HEK293T (cell line): ENCODE results near the gene LUZP1.

ENCODE experiments used
- ARNT ChIP-seq: fragments of 450-650 bp; IDR thresholded peaks from 2 replicates; pipeline ENCODE4 v1.6.1; 2017; ENCODE audit warnings: mild to moderate bottlenecking
- CTBP1 ChIP-seq: fragments of 450-650 bp; IDR thresholded peaks from 2 replicates; pipeline ENCODE4 v1.6.1; 2016; ENCODE audit warnings: borderline replicate concordance
- FOXA1 ChIP-seq: fragments of 450-650 bp; IDR thresholded peaks from 2 replicates; pipeline ENCODE4 v1.6.1; 2016; ENCODE audit warnings: mild to moderate bottlenecking
- FOXK2 ChIP-seq: fragments of 450-650 bp; IDR thresholded peaks from 2 replicates; pipeline ENCODE4 v1.6.1; 2016; ENCODE audit warnings: mild to moderate bottlenecking
- FOXM1 ChIP-seq: fragments of 450-650 bp; IDR thresholded peaks from 2 replicates; pipeline ENCODE4 v1.6.1; 2017; ENCODE audit warnings: mild to moderate bottlenecking, borderline replicate concordance
- HDGF ChIP-seq: fragments of 450-650 bp; IDR thresholded peaks from 2 replicates; pipeline ENCODE4 v1.6.1; 2017; ENCODE audit warnings: antibody characterized with exemption, borderline replicate concordance
- L3MBTL2 ChIP-seq: fragments of 450-650 bp; conservative IDR thresholded peaks from 2 replicates; pipeline ENCODE4 v1.6.1; 2016; ENCODE audit warnings: mild to moderate bottlenecking
- NFRKB ChIP-seq: fragments of 450-650 bp; IDR thresholded peaks from 2 replicates; pipeline ENCODE4 v1.6.1; 2016; ENCODE audit warnings: mild to moderate bottlenecking, moderate library complexity
- SP1 ChIP-seq: fragments of 450-650 bp; IDR thresholded peaks from 2 replicates; pipeline ENCODE4 v1.6.1; 2017
- SUZ12 ChIP-seq: fragments of 450-650 bp; IDR thresholded peaks from 2 replicates; pipeline ENCODE4 v1.6.1; 2016; ENCODE audit warnings: mild to moderate bottlenecking
- TARDBP ChIP-seq: fragments of 450-650 bp; IDR thresholded peaks from 2 replicates; pipeline ENCODE4 v1.6.1; 2016
- TF ChIP-seq, protein P1 (sequence below): fragments of 450-650 bp; IDR thresholded peaks from 2 replicates; pipeline ENCODE4 v1.6.1; 2016

DNA sequence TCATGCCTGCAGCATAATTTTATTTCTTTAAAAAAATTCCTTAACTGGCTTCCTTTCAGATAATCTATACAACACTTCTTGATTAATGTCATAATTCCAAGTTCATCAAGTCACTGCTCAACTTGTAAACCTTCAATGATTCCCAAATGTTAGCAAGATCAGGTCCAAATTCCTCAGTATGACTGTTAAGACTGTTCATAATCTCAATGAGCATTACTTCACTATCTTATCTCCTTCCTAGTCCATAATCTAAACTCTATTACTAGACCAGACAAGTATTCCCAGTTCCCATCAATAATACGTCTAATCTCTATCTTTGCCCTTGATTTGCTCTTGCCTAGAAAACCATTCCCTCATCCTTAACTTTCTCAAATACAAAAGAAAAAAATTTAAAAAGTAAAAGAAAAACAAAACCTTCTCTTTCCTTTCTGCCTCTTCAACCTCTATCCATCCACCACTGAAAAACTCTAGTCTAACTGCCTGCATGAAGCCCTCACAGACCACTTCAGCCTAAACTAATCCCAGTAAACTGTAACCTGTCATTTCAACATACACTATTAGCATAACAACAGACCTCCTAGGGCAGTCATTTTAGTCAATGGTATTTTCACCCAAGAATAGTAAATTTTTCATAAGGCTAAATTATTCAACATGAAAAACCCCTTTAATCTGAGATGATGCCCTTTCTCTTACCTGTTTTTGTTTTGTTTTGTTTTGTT is 15.5 kb downstream of the LUZP1 start:
- TF ChIP-seq FOXM1 (no peak), FOXA1 (no peak), SP1 (no peak), TARDBP (no peak), ARNT (no peak), CTBP1 (no peak), FOXK2 (no peak), HDGF (no peak), L3MBTL2 (no peak), SUZ12 (no peak), NFRKB (no peak)
- TF ChIP-seq, protein P1, sequence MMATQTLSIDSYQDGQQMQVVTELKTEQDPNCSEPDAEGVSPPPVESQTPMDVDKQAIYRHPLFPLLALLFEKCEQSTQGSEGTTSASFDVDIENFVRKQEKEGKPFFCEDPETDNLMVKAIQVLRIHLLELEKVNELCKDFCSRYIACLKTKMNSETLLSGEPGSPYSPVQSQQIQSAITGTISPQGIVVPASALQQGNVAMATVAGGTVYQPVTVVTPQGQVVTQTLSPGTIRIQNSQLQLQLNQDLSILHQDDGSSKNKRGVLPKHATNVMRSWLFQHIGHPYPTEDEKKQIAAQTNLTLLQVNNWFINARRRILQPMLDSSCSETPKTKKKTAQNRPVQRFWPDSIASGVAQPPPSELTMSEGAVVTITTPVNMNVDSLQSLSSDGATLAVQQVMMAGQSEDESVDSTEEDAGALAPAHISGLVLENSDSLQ = no peak
